Stimulated activated naive B cell treated with anti-CD40 and anti-IgM and Interleukin-4, amounts not matched to agents 10 μg/mL and 1 μg/mL and 100 μg/mL, for 72 hours (primary cell): ENCODE data around the gene RPP14.

ENCODE experiments used
- ATAC-seq, 2 donors: fragments of 150-1000 bp; cut with Tn5 transposase; replicated peaks; 2 replicates each; pipeline ENCODE4 v1.10.0; 2021; ENCODE audit warnings: moderate library complexity in 1 of 2
- DNase-seq: peaks from one replicate; pipeline ENCODE4 v3.0.0; 2021
- H3K27ac Mint-ChIP-seq: one replicate; pipeline ENCODE4 v1.8.0; 2022; ENCODE audit warnings: mild to moderate bottlenecking, mixed read lengths
- H3K27me3 Mint-ChIP-seq, 2 donors: one replicate each; pipeline ENCODE4 v1.8.0; 2022; ENCODE audit warnings: mixed read lengths in 2 of 2
- H3K36me3 Mint-ChIP-seq, 2 donors: one replicate each; pipeline ENCODE4 v1.8.0; 2022; ENCODE audit warnings: mixed read lengths in 2 of 2, mild to moderate bottlenecking in 1 of 2
- H3K4me1 Mint-ChIP-seq, 2 donors: one replicate each; pipeline ENCODE4 v1.8.0; 2022; ENCODE audit warnings: mixed read lengths in 2 of 2, mild to moderate bottlenecking in 1 of 2
- H3K4me3 Mint-ChIP-seq, 2 donors: one replicate each; pipeline ENCODE4 v1.8.0; 2022; ENCODE audit warnings: mild to moderate bottlenecking in 2 of 2, mixed read lengths in 2 of 2, moderate library complexity in 1 of 2
- H3K9me3 Mint-ChIP-seq, 2 donors: one replicate each; pipeline ENCODE4 v1.8.0; 2022; ENCODE audit warnings: mixed read lengths in 2 of 2, mild to moderate bottlenecking in 1 of 2

Gene RPP14

GRCh38 chr3:58369038-58369437 lies 63.0 kb downstream of the RPP14 start:
- Mint-ChIP-seq H3K4me1 (peaks cover 23 to 48% of the 10 kb centered on the region in 2 donors), H3K36me3 (peaks cover 20 to 22% of the 10 kb centered on the region in 2 donors), H3K4me3 (no peak overlapping the region), H3K27me3 (no peaks in the 10 kb centered on the region), H3K9me3 (no peaks in the 10 kb centered on the region), H3K27ac (no peak overlapping the region)
- DNase-seq (no peak), ATAC-seq (no peak)
